ENCODE measurements around the gene AMFR.
"Not testable (repeated sequence)": the region's sequence is repeated elsewhere in the genome, so short reads cannot be mapped to it uniquely, and the experiment has no call there.

AMFR gene

DNA sequence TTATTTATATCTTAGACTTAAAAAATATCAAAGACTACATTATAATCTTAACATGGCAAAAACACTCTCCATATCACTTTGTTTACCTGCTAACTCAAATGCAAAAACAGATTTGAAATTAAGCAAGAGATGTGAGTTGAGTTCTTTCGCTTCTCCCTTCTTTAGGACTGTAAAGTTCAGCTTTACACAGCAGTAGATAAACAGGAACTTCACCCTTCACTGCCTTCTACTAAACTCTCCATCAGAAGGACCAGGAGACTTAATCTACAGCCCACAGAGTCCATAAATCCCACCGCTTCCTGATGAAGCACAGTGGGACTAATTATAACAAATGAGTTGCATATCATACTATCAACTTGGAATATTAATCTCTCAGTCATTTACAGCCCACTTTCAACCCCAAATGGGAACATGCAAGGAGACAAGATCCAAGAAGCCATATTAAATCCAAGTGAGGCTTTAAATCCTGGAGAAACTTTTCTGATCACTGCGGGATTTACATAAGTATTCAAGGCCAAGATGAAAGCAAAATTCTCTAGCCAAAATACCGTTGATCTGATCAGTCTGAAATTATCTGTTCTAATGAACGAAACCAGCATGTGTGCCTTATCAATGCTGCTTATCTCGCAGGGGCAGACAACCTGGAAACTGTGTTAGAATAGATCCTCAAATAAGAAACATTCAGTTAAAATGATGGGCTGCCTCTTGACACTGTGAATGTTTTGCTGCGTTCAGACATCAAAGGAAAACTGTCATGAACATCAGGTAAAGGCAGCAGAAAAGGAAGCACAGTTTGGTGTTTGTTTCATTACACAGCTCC is 1.6 kb downstream of the AMFR start:
- DNase-seq: no peak

DNA sequence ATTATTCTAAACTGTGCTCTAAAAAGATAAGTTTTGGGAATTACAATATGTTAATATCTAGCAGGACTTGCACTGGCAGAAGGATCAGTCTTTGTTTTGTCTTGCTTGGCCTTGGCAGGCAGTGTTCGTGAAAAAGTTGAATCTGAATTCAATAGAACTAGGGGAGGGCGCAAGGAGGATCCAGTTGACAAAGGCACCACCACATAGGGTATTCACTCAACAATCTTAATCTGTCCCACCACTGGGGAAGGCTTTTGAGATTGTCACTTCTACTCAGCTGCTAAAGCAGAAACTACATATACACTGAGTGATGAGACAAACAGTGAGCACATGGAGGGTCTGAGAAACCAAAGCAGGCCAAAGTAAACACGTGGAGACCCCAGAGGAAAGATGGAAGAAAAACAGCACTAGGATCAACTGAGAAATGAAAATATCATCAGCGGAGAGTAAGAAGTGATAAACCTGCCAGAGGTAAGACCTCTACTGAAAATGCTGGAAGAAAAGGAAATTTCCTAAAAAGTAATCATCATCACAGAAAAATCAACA is 2.4 kb downstream of the AMFR start:
- no peak for DNase-seq

DNA sequence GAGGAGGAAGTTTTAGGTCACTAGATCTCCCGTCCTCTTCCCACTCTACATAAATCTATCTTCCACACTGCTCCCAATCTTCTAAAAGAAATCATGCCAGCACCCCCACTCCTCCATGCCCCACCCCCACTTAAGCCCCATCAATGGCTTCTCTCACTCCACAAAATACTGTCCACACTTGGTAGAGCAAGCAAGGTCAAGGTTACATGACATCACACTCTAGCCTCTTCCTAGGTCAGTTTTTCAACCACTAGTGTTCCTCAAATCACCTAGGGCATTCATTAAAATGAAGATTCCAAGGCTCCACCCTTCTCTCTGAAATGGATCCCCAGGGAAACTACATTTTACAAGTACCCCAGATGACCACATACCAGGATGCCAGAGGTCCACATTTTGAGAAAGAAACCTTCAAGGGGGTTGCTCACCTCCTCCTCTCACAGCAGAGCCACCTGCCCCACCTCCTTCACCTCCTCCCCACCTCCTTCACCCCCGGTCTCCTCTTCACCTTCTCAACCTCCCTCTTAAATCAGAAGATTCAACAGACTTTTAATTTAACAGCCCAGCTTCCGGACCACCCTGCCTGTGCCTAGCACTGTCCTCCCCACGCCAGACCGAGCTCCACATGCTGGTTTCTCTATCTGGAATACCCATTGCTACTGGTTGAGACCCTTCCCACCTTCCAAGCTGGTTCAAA is 3.2 kb downstream of the AMFR start:
- no peak for DNase-seq

GRCh38 chr16:56421313-56421712 is 4.0 kb downstream of the AMFR start:
- DNase-seq: no peak

- no peak for DNase-seq
Observed at GRCh38 chr16:56420613-56421012, 4.7 kb downstream of the AMFR start.

DNA sequence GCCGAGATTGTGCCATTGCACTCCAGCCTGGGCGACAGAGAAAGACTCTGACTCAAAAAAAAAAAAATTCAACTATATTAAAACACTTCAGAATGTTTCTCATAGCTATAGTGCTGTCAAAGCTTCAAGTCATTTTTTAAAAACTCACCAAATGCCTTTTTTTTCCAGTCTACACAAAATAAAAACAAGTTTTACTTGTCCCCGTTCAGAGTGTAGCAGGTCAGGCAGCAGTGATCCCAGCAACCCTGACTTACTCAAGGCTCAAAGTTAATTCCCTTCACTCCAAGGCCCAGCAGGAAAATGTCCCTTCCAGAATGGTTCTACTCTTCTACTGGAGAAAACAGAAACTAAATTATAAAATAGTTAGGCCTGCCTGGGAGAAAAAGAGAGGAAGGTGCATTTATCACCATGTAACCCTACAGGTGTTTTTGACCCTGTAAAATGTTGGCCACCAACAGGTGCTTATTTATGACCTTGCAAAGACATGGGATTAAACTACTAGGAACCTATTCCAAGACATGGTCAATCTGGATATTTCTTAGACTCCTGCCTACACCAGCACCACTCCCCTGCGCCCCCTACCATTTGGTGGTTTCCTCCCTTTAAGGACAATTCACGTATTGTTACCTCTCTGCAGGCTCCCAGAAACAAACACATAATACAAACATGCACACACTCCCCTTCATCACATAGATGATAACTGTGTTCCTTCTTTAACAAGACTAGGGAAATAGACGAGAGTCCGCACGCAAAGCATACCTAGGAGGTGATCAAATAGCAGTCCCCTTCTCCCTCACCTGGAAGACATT is 5.4 kb downstream of the AMFR start:
- no peak for DNase-seq

DNA sequence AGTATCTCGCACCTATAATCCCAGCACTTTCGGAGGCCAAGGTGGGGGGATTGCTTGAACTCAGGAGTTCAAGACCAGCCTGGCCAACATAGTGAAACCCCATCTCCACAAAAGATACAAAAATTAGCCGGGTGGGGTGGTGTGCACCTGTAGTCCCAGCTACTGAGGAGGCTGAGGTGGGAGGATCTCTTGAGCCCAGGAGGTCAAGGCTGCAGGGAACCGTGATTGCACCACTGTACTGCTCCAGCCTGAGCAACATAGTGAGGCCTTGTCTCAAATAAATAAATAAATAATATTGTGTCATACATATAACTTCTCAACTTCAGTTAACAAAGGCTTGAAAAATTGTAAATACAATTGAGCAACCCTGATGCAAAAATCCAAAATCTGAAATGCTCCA is 8.2 kb downstream of the AMFR start:
- no peak for DNase-seq

- no peak for DNase-seq
Observed at GRCh38 chr16:56415875-56416274, 9.5 kb downstream of the AMFR start.

DNA sequence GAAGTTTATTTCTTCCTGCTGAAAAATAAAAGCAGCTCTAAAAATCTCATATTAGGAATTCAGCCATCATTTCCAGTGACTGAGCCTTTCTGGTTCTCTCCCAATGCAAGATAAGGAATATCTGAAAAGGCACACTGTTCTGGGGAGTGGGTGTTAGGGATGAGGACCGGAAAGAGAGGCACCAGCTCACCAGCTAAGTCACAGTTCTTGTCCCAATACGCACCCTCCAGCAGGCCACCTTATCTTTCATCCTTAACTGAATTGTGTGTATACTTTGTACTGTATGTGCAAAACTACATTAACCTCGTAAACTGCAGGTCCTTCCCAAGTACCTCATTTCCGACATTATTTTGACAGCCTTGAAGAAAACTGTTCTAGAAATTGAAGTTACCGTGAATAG is 11.0 kb downstream of the AMFR start:
- no peak for DNase-seq

- DNase-seq: no peak
Observed at GRCh38 chr16:56413381-56413780, 12.0 kb downstream of the AMFR start.

- no peak for DNase-seq
Observed at GRCh38 chr16:56411624-56412023, 13.7 kb downstream of the AMFR start.

DNA sequence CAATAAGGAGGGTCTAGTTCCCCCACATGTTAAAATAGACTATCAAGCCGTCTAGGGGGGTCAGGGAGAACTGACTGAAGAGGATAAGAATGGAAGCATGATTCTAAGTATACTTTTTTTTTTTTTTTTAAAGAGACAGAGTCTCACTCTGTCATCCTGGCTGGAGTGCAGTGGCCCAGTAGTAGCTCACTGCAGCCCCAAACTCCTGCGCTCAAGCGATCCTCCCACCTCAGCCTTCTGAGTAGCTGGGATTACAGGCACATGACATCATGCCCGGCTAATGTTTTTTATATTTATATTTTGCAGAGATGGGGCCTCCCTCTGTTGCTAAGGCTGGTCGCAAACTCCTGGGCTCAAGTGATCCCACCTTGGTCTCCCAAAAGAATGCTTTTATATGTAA is 14.2 kb downstream of the AMFR start:
- DNase-seq: no peak

DNA sequence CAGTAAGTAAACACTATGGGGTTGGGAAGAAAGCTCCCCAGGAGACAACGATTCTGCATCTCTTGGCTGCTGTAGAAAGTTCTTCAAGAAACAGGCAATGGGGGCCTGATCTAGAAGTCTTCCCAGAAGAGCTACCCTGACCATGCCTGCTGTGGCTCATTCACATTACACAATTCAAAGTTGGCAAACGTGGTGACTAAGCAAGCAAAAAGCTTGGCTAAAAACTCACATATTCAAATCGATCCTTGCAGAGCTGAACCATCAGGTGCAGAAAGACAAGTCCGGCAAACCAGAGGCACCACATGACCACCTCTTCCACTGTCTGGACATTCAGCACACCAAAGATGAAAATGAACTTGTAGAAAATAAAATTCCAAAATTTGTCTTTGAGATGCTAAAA is 16.1 kb downstream of the AMFR start:
- DNase-seq: no peak

DNA sequence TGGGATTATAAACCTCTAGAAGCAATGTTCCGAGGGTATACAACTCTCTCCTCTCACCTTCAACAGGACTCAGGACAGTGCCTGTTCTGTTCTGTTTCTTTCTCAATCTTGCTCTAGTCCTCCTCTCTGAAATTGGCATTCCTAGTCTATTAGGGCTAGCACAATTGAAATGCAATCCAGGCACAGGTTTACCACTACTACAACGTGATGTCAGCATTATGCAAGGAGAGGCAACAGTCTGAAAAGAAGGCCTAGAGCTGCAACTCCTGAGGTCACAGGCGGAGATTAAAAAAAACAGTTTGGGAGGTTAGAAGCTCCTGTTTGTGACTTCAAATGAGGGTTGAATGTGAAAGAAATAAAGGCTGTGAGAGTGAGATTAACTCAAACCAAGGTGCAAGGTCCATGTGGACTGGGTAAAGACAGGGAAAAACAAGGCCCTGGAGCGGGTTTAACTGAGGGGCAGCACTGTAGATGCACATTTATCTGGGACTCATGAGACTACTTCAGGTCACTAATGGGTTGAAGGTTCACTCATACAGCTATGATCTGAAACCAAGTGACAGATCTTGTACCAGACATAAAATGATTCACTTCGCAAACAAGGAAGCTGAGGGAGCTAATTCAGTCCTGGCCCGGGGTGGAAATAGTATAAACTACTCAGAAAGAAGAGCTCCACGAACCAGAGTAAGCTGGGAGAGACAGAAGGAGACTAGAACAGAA is 16.8 kb downstream of the AMFR start:
- no peak for DNase-seq

DNA sequence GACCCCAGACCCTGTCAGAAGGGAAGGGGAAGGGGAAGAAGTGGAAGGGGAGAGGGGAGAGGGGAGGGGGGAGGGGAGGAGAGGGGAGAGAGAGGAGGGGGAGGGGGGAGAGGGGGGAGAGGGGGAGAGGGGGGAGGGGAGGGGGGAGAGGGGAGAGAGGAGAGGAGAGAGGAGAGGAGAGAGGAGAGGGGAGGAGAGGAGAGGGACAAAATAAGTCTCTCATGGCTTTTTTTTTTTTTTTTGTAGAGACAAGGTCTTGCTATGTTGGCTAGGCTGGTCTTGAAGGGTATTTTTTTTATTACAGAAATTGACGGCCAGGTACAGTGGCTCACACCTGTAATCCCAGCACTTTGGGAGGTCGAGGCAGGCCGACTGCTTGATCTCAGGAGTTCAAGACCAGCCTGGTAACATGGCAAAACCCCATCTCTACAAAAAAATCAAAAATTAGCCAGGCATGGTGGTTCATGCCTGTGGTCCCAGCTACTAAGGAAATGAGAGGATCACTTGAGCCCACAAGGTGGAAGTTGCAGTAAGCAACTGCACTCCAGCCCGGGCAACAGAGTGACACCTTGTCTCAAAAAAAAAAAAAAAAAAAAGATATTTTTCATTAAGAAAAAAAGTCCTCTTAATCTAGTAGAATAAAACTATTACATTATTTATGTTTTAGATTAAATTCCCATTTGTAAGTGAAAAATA is 19.2 kb downstream of the AMFR start:
- DNase-seq: no peak

- no peak for DNase-seq
Observed at GRCh38 chr16:56401482-56401881, 23.9 kb downstream of the AMFR start.

GRCh38 chr16:56400458-56400857 is 24.9 kb downstream of the AMFR start:
- DNase-seq: no peak

DNA sequence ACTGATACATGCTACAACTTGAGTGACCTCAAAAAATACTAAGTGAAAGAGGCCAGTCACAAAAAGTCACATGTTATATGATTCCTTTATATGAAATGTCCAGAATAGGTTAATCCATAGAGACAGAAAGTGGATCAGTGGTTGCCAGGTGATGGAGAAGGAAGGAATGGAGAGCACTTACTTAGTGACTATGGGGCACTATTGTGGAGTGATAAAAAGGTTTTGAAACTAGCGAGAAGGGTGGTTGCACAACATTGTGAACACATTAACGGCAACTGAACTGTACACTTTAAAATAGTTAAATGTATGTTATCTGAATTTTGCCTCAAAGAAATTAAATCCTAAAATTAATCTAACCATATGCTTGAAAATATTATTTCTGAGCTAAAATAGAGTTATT is 25.9 kb downstream of the AMFR start:
- no peak for DNase-seq

- no peak for DNase-seq
Observed at GRCh38 chr16:56399047-56399446, 26.3 kb downstream of the AMFR start.

DNA sequence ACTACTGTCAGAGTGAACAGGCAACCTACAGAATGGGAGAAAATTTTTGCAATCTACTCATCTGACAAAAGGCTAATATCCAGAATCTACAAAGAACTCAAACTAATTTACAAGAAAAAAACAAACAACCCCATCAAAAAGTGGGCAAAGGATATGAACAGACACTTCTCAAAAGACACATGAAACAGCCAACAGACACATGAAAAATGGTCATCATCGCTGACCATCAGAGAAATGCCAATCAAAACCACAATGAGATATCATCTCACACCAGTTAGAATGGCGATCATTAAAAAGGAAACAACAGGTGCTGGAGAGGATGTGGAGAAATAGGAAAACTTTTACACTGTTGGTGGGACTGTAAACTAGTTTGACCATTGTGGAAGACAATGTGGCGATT is 28.6 kb downstream of the AMFR start:
- not testable (repeated sequence) for DNase-seq

DNA sequence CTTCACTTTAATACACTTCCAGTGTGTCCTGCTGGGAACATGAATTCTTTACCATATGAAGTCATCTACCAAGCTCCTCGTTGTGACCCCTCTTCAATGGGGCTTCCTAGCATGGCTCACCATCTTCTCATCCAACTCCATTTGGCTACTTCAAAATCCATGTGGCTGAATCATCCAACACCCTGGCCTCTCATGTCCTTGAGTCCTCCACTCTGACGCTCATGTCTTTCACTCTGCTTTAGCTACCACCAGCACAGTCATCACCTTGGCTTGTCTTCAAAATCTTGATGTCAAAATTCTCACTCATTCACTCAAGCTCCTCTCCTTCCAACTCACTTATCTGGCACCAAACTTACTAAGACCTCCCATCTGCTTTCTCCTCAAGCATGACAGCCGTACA is 35.8 kb downstream of the AMFR start:
- DNase-seq: no peak

DNA sequence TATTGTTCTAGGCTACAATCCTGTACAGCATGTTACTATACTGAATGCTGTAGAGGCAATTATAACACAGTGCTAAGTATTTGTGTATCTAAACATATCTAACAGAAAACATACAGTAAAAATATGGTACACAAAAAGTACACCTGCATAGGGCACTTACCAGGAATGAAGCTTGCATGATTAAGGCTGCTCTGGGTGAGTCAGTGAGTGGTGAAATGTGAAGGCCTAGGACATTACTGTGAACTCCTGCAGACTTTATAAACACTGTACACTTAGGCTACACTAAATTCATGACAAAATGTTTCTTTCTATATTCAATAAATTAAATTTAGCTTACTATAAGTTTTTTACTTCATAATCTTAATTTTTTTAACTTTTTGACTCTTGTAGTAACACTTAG is 37.1 kb downstream of the AMFR start:
- no peak for DNase-seq
